GM12875 (cell line): ENCODE data around the gene TRIM17.

Experiments used
- H3K4me3 ChIP-seq: one replicate; pipeline ENCODE4 v1.5.1; 2011; ENCODE audit warnings: low read depth, low read length, control low read depth
- TF ChIP-seq, protein P1 (sequence below): IDR thresholded peaks from 2 replicates; pipeline ENCODE4 v1.5.1; 2011; ENCODE audit warnings: low read depth, mild to moderate bottlenecking, control low read depth, inconsistent platforms, low read length, moderate library complexity, borderline replicate concordance; ENCODE audit not compliant: insufficient read depth

TRIM17 gene

GRCh38 chr1:228455715-228456114 lies 39.1 kb upstream of the TRIM17 start:
- no peak overlapping the region for H3K4me3 ChIP-seq
- TF ChIP-seq, protein P1, sequence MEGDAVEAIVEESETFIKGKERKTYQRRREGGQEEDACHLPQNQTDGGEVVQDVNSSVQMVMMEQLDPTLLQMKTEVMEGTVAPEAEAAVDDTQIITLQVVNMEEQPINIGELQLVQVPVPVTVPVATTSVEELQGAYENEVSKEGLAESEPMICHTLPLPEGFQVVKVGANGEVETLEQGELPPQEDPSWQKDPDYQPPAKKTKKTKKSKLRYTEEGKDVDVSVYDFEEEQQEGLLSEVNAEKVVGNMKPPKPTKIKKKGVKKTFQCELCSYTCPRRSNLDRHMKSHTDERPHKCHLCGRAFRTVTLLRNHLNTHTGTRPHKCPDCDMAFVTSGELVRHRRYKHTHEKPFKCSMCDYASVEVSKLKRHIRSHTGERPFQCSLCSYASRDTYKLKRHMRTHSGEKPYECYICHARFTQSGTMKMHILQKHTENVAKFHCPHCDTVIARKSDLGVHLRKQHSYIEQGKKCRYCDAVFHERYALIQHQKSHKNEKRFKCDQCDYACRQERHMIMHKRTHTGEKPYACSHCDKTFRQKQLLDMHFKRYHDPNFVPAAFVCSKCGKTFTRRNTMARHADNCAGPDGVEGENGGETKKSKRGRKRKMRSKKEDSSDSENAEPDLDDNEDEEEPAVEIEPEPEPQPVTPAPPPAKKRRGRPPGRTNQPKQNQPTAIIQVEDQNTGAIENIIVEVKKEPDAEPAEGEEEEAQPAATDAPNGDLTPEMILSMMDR = no peak

DNA sequence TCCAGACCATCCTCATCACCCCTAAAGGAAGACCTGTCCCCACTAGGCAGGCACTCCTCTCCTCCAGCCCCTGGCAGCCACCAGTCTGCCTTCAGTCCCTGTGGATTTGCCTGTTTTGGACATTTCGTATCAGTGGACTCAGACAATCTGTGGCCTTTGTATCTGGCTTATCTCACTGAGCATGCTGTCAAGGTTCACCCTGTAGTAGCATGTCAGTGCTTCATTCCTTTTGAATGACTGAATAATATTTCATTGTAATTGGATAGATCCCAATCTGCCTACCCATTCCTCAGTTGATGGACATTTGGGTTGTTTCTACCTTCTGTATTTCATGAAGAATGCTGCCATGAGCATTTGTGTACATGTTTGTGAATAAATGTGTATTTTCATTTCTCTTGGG lies 37.6 kb upstream of the TRIM17 start:
- TF ChIP-seq, protein P1 = no peak
- H3K4me3 ChIP-seq = no peak overlapping the region

DNA sequence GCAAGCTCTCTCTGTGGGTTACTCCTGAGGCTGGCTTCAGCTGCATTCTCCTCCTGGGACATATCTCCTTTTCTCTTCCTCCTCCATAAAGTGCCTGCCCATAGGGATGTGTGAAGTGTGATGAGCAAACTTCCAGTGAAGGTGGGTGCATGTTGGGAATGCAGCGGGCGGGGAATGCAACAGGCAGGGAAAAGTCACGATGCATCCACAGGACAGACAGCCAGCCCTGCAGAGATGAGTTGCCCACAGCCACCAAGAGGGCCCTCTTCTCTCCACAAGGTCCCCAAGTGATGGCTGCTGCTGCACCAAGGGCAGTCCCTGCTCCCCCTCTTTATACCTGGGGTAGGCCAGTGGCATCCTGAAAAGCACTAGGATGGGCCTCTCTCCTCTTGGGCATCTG lies 37.0 kb upstream of the TRIM17 start:
- TF ChIP-seq, protein P1 = no peak

GRCh38 chr1:228453022-228453560 lies 36.4 kb upstream of the TRIM17 start:
- H3K4me3 ChIP-seq = no peak overlapping the region
- TF ChIP-seq, protein P1 = no peak

More for the DNA sequence above, 37.0 kb upstream of the TRIM17 start:
- no peak overlapping the region for H3K4me3 ChIP-seq

- H3K4me3 ChIP-seq = no peak overlapping the region
- TF ChIP-seq, protein P1 = no peak
Observed at GRCh38 chr1:228452194-228453021, 35.7 kb upstream of the TRIM17 start.

GRCh38 chr1:228450200-228450599 lies 33.5 kb upstream of the TRIM17 start:
- TF ChIP-seq, protein P1 = no peak
- H3K4me3 ChIP-seq = no peak overlapping the region

DNA sequence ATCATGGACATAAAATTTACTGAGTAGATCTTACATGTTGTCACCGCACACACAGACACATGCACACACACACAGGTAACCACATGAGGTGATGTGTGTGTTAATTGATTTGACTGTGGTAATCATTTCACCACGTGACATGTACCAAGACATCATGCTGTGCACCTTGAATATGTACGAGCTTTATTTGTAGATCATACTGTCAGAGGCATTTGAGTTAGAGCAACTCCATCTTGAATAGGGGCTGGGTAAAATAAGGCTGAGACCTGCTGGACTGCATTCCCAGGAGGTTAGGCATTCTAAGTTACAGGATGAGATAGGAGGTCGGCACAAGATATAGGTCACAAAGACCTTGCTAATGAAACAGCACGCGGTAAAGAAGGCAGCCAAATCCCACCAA lies 31.7 kb upstream of the TRIM17 start:
- no peak overlapping the region for H3K4me3 ChIP-seq
- TF ChIP-seq, protein P1 = no peak
